ENCODE measurements around the gene ACOT11.

DNA sequence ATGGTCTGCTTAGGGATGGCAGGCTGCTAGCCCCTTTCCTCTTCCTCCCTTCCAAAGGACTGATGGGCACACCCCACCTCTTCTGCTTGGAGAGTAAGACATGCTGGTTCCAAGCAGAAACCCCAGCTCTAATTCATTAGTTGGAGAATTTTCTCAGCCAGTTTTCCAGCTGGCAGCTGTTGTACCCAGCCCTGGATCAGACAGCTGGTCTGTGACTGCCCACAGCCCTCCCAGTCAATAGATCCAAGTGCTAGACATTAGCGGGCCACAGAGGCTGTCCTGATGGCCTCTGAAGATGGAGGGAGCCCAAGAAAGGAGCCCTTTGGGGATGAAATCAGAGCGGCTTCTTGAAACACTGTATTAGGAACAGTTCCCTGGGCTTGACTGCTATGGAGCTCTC is 35.8 kb downstream of the ACOT11 start:
- no peak for TF ChIP-seq POLR2AphosphoS5 (IDR thresholded peaks at IDR 0.05; ENCODE audit: low read depth, low read length)
- no peak for TF ChIP-seq POLR2A (IDR thresholded peaks at IDR 0.05; ENCODE audit: low read depth, low read length)
- no peak for TF ChIP-seq TAF1 (IDR thresholded peaks at IDR 0.05; ENCODE audit: borderline replicate concordance, low read depth, low read length)
